ENCODE data around the gene LRP6. TPM values are rescaled to one million over a fixed set of nuclear protein-coding genes. Genes with fewer than 3 reads are reported as not detected.
"Not testable (repeated sequence)": the region's sequence is repeated elsewhere in the genome, so short reads cannot be mapped to it uniquely, and the experiment has no call there.

The LRP6 gene
- polyA plus RNA-seq, 1 donor from 2014 or later = 33.5 TPM

- no peaks in the 10 kb centered on the region for H3K9me3 ChIP-seq (ENCODE audit: low read length)
- no peaks in the 10 kb centered on the region for H3K9me2 ChIP-seq (ENCODE audit: insufficient read depth, low read length)
- peak overlapping the region; percentile 85 for H3K4me2 ChIP-seq (ENCODE audit: low read length)
- H3K36me3 ChIP-seq (ENCODE audit: insufficient read depth, low read length) = no peaks in the 10 kb centered on the region
- H3F3A ChIP-seq (ENCODE audit: insufficient read depth, low read length, poor library complexity, severe bottlenecking) = no peaks in the 10 kb centered on the region
- peak overlapping the region; percentile 93 for H3K4me3 ChIP-seq (ENCODE audit: low read length)
- H3K27me3 ChIP-seq (ENCODE audit: insufficient read depth, low read depth, low read length) = no peaks in the 10 kb centered on the region
- peaks cover 60% of the 10 kb centered on the region for H3K79me2 ChIP-seq (replicated peaks; ENCODE audit: insufficient read depth, low read length)
- peaks cover 4% of the 10 kb centered on the region for H4K20me1 ChIP-seq (ENCODE audit: insufficient read depth)
- TF ChIP-seq EZH2 (IDR thresholded peaks at IDR 0.05; ENCODE audit: borderline replicate concordance, insufficient read depth, low read length, poor library complexity, severe bottlenecking) (no peak), RAD21 (conservative IDR thresholded peaks at IDR 0.05) (no peak), MXI1 (conservative IDR thresholded peaks at IDR 0.05; ENCODE audit: poor library complexity, severe bottlenecking) (no peak), SMC3 (conservative IDR thresholded peaks at IDR 0.05; ENCODE audit: poor library complexity) (no peak), EP300 (conservative IDR thresholded peaks at IDR 0.05; ENCODE audit: poor library complexity, severe bottlenecking) (no peak), CTCF (IDR thresholded peaks at IDR 0.05; ENCODE audit: poor library complexity, severe bottlenecking) (no peak), POLR2AphosphoS5 (IDR thresholded peaks at IDR 0.05) (no peak), REST (IDR thresholded peaks at IDR 0.05; ENCODE audit: borderline replicate concordance) (no peak), TAF1 (IDR thresholded peaks at IDR 0.05; ENCODE audit: low read depth) (no peak)
- H2AFZ ChIP-seq (ENCODE audit: low read depth, low read length) = no peak overlapping the region
- no peak overlapping the region for H3K27ac ChIP-seq (ENCODE audit: low read length)
- H3K9ac ChIP-seq (ENCODE audit: low read length) = no peak overlapping the region
Measured at GRCh38 chr12:12265035-12265434, 1.8 kb downstream of the LRP6 start.

- H3K27me3 ChIP-seq (ENCODE audit: insufficient read depth, low read depth, low read length) = no peaks in the 10 kb centered on the region
- H3F3A ChIP-seq (ENCODE audit: insufficient read depth, low read length, poor library complexity, severe bottlenecking) = no peaks in the 10 kb centered on the region
- no peak overlapping the region for H3K9ac ChIP-seq (ENCODE audit: low read length)
- peak overlapping the region; percentile 93 for H3K4me3 ChIP-seq (ENCODE audit: low read length)
- H3K79me2 ChIP-seq (replicated peaks; ENCODE audit: insufficient read depth, low read length) = peaks cover 71% of the 10 kb centered on the region
- no peak overlapping the region for H2AFZ ChIP-seq (ENCODE audit: low read depth, low read length)
- H3K9me3 ChIP-seq (ENCODE audit: low read length) = no peaks in the 10 kb centered on the region
- TF ChIP-seq TAF1 (IDR thresholded peaks at IDR 0.05; ENCODE audit: low read depth) (no peak), EP300 (conservative IDR thresholded peaks at IDR 0.05; ENCODE audit: poor library complexity, severe bottlenecking) (no peak), SMC3 (conservative IDR thresholded peaks at IDR 0.05; ENCODE audit: poor library complexity) (no peak), EZH2 (IDR thresholded peaks at IDR 0.05; ENCODE audit: borderline replicate concordance, insufficient read depth, low read length, poor library complexity, severe bottlenecking) (no peak), REST (IDR thresholded peaks at IDR 0.05; ENCODE audit: borderline replicate concordance) (no peak), RAD21 (conservative IDR thresholded peaks at IDR 0.05) (no peak), MXI1 (conservative IDR thresholded peaks at IDR 0.05; ENCODE audit: poor library complexity, severe bottlenecking) (no peak), POLR2AphosphoS5 (IDR thresholded peaks at IDR 0.05) (no peak), CTCF (IDR thresholded peaks at IDR 0.05; ENCODE audit: poor library complexity, severe bottlenecking) (no peak)
- no peaks in the 10 kb centered on the region for H3K9me2 ChIP-seq (ENCODE audit: insufficient read depth, low read length)
- peaks cover 4% of the 10 kb centered on the region for H4K20me1 ChIP-seq (ENCODE audit: insufficient read depth)
- H3K36me3 ChIP-seq (ENCODE audit: insufficient read depth, low read length) = no peaks in the 10 kb centered on the region
- no peak overlapping the region for H3K27ac ChIP-seq (ENCODE audit: low read length)
- peak overlapping the region; percentile 85 for H3K4me2 ChIP-seq (ENCODE audit: low read length)
Measured at GRCh38 chr12:12263909-12264308, 2.9 kb downstream of the LRP6 start.

- H3K9me3 ChIP-seq (ENCODE audit: low read length); H3K4me3 ChIP-seq (ENCODE audit: low read length); H4K20me1 ChIP-seq (ENCODE audit: insufficient read depth); H3F3A ChIP-seq (ENCODE audit: insufficient read depth, low read length, poor library complexity, severe bottlenecking); H3K9me2 ChIP-seq (ENCODE audit: insufficient read depth, low read length); H2AFZ ChIP-seq (ENCODE audit: low read depth, low read length); H3K27me3 ChIP-seq (ENCODE audit: insufficient read depth, low read depth, low read length); H3K9ac ChIP-seq (ENCODE audit: low read length); H3K27ac ChIP-seq (ENCODE audit: low read length); H3K36me3 ChIP-seq (ENCODE audit: insufficient read depth, low read length); H3K4me2 ChIP-seq (ENCODE audit: low read length): not testable (repeated sequence)
- H3K79me2 ChIP-seq (replicated peaks; ENCODE audit: insufficient read depth, low read length) = peaks cover 94% of the 10 kb centered on the region
Measured at GRCh38 chr12:12256291-12256757, 10.5 kb downstream of the LRP6 start.
